ENCODE results near the gene HIPK2.

- TF ChIP-seq, protein P1, sequence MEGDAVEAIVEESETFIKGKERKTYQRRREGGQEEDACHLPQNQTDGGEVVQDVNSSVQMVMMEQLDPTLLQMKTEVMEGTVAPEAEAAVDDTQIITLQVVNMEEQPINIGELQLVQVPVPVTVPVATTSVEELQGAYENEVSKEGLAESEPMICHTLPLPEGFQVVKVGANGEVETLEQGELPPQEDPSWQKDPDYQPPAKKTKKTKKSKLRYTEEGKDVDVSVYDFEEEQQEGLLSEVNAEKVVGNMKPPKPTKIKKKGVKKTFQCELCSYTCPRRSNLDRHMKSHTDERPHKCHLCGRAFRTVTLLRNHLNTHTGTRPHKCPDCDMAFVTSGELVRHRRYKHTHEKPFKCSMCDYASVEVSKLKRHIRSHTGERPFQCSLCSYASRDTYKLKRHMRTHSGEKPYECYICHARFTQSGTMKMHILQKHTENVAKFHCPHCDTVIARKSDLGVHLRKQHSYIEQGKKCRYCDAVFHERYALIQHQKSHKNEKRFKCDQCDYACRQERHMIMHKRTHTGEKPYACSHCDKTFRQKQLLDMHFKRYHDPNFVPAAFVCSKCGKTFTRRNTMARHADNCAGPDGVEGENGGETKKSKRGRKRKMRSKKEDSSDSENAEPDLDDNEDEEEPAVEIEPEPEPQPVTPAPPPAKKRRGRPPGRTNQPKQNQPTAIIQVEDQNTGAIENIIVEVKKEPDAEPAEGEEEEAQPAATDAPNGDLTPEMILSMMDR (conservative IDR thresholded peaks at IDR 0.05; ENCODE audit: low read depth, low read length): no peak
- no peak for TF ChIP-seq EZH2 (IDR thresholded peaks at IDR 0.05; ENCODE audit: borderline replicate concordance, low read depth, low read length, poor library complexity, severe bottlenecking)
These were observed 96.9 kb downstream of the HIPK2 start for GRCh38 chr7:139680676-139681462.
